ACC112 (cell line): ENCODE measurements around the gene PLXNA2.

Experiments used
- H2AFZ ChIP-seq: fragments of 200-600 bp; sonication (generic); one replicate; pipeline ENCODE4 v1.6.0; 2017; ENCODE audit warnings: antibody characterized with exemption, low read length; ENCODE audit not compliant: unreplicated experiment
- H3K27ac ChIP-seq: fragments of 200-600 bp; sonication (generic); 2 replicates; pipeline ENCODE4 v1.5.1; 2014; ENCODE audit warnings: low read depth, mild to moderate bottlenecking, antibody characterized with exemption, low read length, moderate library complexity
- H3K27me3 ChIP-seq: fragments of 200-600 bp; sonication (generic); 2 replicates; pipeline ENCODE4 v1.6.1; 2014; ENCODE audit warnings: mild to moderate bottlenecking, antibody characterized with exemption, low read length, moderate library complexity, mixed read lengths; ENCODE audit not compliant: insufficient read depth
- H3K36me3 ChIP-seq: fragments of 200-600 bp; sonication (generic); 2 replicates; pipeline ENCODE4 v1.6.1; 2016; ENCODE audit warnings: mild to moderate bottlenecking, antibody characterized with exemption, low read length, moderate library complexity, mixed read lengths; ENCODE audit not compliant: insufficient read depth
- H3K4me1 ChIP-seq: fragments of 200-600 bp; sonication (generic); one replicate; pipeline ENCODE4 v1.6.1; 2016; ENCODE audit warnings: low read length, mixed read lengths; ENCODE audit not compliant: insufficient read depth, unreplicated experiment, control insufficient read depth
- H3K4me3 ChIP-seq: fragments of 200-600 bp; sonication (generic); 2 replicates; pipeline ENCODE4 v1.5.1; 2014; ENCODE audit warnings: mild to moderate bottlenecking, low read depth, low read length
- H3K79me2 ChIP-seq: fragments of 200-600 bp; sonication (generic); one replicate; pipeline ENCODE4 v1.6.0; 2016; ENCODE audit warnings: low read length; ENCODE audit not compliant: control insufficient read depth, unreplicated experiment, insufficient read depth

PLXNA2 gene

DNA sequence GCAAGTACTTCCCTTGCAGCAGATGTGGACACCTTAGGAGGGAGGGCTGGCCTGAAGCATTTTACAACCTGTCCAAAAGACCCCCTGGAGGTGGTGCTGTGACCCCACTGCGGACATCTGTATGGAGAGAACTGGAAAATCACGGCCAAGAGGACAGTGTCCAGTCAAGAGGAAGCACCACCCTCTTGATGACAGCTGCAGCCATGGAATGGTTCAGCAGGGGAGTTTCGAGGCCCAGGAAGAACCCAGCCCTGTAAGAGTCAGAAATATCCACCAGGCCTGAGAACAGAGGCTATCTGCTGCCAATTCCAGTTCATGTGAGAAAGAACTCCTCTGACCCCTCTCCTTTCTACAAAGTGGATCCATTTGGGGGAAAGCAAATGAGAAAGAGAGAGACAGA is 126.8 kb downstream of the PLXNA2 start:
- Histone ChIP-seq H3K36me3 (peaks cover 4% of the 10 kb centered on the region; the same call in 1 of the 2 replicates), H2AFZ (no peak overlapping the region), H3K79me2 (peaks cover 10% of the 10 kb centered on the region), H3K4me3 (no peak overlapping the region), H3K27ac (no peak overlapping the region), H3K4me1 (peaks cover 16% of the 10 kb centered on the region), H3K27me3 (no peaks in the 10 kb centered on the region)

DNA sequence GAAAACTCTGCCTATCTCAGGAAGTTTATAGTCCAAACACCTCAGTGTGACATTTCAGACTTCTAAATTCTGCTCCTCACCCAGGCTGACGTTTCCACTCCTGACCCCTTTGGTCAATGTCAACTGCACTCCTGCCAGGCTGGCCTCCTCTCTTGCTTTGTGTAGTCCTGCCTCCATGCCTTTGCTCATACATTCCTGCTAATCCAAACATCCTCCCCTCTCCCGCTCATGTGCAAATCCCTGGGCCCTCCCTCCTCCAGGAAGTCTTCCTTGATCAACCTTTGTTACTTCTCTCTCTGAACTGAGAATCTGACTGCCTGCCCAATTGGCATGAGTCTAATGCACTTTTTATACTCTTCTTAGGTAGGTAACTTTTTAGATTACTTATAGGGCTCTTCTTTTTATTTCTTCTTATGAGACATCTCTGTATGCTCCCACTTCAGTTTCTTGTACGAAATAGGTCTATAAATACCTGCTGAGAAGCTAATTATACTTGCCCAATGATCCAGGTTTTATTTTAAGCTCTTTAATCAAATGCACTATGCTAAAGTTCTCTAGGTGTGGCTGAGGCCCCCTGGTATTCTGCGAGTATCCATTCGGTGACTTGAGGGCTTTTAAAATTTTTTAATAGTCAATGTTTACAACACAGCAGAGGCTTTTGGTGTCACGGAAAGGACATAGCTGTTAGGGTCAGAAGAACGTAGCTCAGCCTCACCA is 128.1 kb downstream of the PLXNA2 start:
- H3K79me2 ChIP-seq: peaks cover 3% of the 10 kb centered on the region
- peaks cover 15% of the 10 kb centered on the region for H3K4me1 ChIP-seq
- no peak overlapping the region for H3K4me3 ChIP-seq
- H3K27me3 ChIP-seq: no peaks in the 10 kb centered on the region
- H3K27ac ChIP-seq: no peak overlapping the region
- no peaks in the 10 kb centered on the region for H3K36me3 ChIP-seq
- no peak overlapping the region for H2AFZ ChIP-seq

- H3K27ac ChIP-seq: no peak overlapping the region
- H2AFZ ChIP-seq: no peak overlapping the region
- H3K4me1 ChIP-seq: peaks cover 13% of the 10 kb centered on the region
- H3K79me2 ChIP-seq: peaks cover 3% of the 10 kb centered on the region
- H3K36me3 ChIP-seq: no peaks in the 10 kb centered on the region
- no peak overlapping the region for H3K4me3 ChIP-seq
- no peaks in the 10 kb centered on the region for H3K27me3 ChIP-seq
Measured at GRCh38 chr1:208113011-208113410, 131.2 kb downstream of the PLXNA2 start.

DNA sequence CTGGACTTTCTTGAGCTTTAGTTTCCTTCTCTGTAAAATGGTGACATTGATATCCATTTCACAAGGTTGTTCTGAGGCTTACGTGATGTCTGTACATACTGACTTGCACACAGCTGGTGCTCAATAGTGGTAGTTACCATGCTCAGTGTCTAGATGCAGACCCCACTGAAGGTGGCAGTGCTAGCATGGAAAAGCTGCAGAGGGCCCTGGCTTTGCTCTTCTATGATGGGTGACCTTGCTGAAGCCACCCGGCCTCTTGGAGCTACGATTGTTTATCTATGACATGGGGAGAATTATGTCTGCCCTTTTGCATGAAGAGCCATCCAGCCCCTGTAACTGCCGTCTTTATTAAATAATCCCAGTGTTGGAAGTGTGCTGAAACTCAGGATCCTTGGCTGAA is 131.8 kb downstream of the PLXNA2 start:
- Histone ChIP-seq H3K4me1 (peaks cover 19% of the 10 kb centered on the region), H2AFZ (no peak overlapping the region), H3K79me2 (peaks cover 5% of the 10 kb centered on the region), H3K27ac (no peak overlapping the region), H3K36me3 (no peaks in the 10 kb centered on the region), H3K27me3 (no peaks in the 10 kb centered on the region), H3K4me3 (no peak overlapping the region)

DNA sequence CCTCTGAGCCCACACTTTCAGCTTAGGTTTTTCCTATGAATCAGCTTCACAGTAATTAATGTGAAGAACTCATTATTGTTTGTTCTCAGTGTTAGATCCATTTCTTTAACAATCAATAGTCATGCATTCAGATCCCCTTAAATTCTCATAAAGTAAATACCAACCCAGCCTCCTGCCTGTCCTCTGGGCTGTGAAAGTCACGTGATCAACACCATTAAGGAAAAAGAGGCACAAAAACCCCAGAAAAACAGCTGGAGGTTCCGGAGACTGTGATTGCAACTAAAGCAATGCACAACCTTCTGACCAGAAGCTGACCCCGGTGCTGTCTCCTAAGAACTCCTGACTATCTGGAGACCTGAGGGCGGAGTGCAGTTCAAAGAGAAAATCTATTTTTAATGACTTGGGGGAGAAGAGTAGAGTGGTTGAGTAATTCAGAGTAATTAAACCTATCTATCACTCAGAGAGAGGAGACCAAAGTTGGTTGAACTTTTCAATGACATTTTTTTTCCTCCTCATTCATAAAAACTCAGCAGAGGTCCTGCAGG is 132.5 kb downstream of the PLXNA2 start:
- H3K36me3 ChIP-seq: 0 out of 2 replicates have a peak, but pooled peaks cover 3% of the 10 kb centered on the region
- no peak overlapping the region for H3K4me3 ChIP-seq
- no peaks in the 10 kb centered on the region for H3K27me3 ChIP-seq
- peaks cover 25% of the 10 kb centered on the region for H3K4me1 ChIP-seq
- H3K27ac ChIP-seq: no peak overlapping the region
- peaks cover 7% of the 10 kb centered on the region for H3K79me2 ChIP-seq
- no peak overlapping the region for H2AFZ ChIP-seq

DNA sequence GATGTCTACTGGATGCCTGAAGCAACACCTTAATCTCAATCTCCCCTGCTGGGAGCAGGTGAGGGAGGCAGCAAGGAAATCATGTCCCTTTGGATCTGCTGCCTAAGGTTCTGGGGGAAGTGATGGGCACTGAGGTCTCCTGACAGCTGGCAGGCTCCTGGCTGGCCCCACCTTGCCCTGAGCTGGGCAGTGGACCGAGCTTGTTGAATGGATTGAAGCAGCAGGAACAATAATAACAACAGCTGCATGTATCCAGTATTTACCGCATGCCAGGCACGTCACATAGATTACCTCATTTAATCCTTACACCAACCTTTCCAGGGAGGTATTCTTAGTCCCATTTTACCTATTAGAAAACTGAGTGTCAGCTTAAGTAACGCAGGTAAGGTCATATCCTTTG is 133.9 kb downstream of the PLXNA2 start:
- no peak overlapping the region for H3K4me3 ChIP-seq
- no peaks in the 10 kb centered on the region for H3K27me3 ChIP-seq
- peaks cover 25% of the 10 kb centered on the region for H3K4me1 ChIP-seq
- H3K27ac ChIP-seq: no peak overlapping the region
- no peak overlapping the region for H2AFZ ChIP-seq
- H3K36me3 ChIP-seq: 0 out of 2 replicates have a peak, but pooled peaks cover 3% of the 10 kb centered on the region
- peaks cover 13% of the 10 kb centered on the region for H3K79me2 ChIP-seq

- H3K4me1 ChIP-seq: peaks cover 25% of the 10 kb centered on the region
Measured at GRCh38 chr1:208108646-208109330, 135.4 kb downstream of the PLXNA2 start.

DNA sequence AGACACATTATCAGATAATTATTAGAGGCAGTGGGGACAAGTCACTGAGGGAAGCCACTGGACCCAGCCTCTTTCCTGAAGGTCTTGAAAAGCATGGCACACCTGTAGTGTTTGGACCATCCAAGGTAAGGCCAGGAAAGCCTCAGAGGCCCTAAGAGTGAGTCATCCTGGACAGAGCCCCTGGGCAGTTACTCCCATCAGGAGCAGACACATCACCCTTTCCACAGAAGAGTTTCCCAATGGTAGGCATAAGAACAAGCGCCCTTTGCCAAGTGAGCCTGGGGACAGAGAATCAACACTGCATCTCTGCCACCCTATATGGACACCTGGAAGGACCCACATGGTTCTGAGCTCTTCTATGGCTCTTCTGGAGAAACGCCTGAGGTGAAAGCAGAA is 136.0 kb downstream of the PLXNA2 start:
- H3K27me3 ChIP-seq: no peaks in the 10 kb centered on the region
- no peak overlapping the region for H3K4me3 ChIP-seq
- H3K79me2 ChIP-seq: peaks cover 13% of the 10 kb centered on the region

More at GRCh38 chr1:208108646-208109330, 135.4 kb downstream of the PLXNA2 start:
- Histone ChIP-seq H3K27ac (peak overlapping the region; percentile 66), H2AFZ (no peak overlapping the region), H3K36me3 (0 out of 2 replicates have a peak, but pooled peaks cover 3% of the 10 kb centered on the region), H3K4me3 (no peak overlapping the region), H3K27me3 (no peaks in the 10 kb centered on the region), H3K79me2 (peaks cover 13% of the 10 kb centered on the region)

DNA sequence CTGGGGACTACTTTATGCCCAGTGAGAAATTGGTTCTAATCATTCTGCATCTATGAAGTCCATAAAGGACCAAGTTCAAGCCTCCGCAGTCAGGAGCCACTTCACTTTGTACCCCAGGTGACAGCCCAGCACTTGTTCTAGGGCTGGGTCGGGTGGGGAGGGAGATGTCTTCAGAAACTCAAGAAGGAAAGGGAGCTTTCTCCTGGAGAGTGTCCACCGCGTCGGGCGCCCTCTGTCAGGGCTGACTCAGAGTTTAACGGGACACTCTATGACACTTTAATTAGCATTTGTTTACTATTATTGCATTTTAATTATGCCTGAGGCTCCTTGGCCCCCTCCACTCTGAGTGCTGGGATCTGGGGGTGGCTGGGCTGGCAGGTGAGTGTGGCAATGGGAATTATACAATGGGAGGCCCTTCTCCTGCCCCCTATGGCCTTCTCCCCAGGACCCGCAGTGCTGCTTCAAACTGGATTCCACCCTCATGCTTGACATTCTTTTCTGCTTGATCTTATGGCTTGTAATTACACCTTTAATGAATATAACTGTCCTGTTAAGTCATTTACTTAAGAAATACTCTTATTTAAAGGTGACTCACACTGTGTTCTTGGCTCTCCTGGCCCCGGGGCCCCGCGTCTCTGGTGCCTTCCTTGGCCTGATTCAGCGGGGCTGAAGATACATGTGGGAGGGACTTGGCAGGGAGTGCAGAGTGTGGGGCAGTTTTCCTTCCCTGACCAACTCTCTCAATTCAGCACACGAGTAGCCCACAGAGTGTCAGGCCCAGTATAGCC is 136.6 kb downstream of the PLXNA2 start:
- H3K4me1 ChIP-seq: peaks cover 25% of the 10 kb centered on the region
- no peak overlapping the region for H3K4me3 ChIP-seq
- no peaks in the 10 kb centered on the region for H3K27me3 ChIP-seq
- H3K36me3 ChIP-seq: 0 out of 2 replicates have a peak, but pooled peaks cover 3% of the 10 kb centered on the region
- H2AFZ ChIP-seq: no peak overlapping the region
- peaks cover 11% of the 10 kb centered on the region for H3K79me2 ChIP-seq
- peak overlapping the region; percentile 66 for H3K27ac ChIP-seq

More for the DNA sequence above, 136.0 kb downstream of the PLXNA2 start:
- Histone ChIP-seq H3K27ac (peak overlapping the region; percentile 66), H3K36me3 (0 out of 2 replicates have a peak, but pooled peaks cover 3% of the 10 kb centered on the region), H3K4me1 (peaks cover 25% of the 10 kb centered on the region), H2AFZ (no peak overlapping the region)

- Histone ChIP-seq H2AFZ (no peak overlapping the region), H3K36me3 (0 out of 2 replicates have a peak, but pooled peaks cover 3% of the 10 kb centered on the region), H3K79me2 (peaks cover 11% of the 10 kb centered on the region), H3K27me3 (no peaks in the 10 kb centered on the region), H3K4me3 (no peak overlapping the region), H3K27ac (no peak overlapping the region), H3K4me1 (peaks cover 25% of the 10 kb centered on the region)
Measured at GRCh38 chr1:208106218-208106617, 138.0 kb downstream of the PLXNA2 start.
